ENCODE data around the gene TEP1.

Gene TEP1

GRCh38 chr14:20331053-20331613, 82.2 kb downstream of the TEP1 start:
- H4K20me1 ChIP-seq (ENCODE audit: insufficient read depth, low read length), result no peaks in the 10 kb centered on the region
- H3K27ac ChIP-seq (ENCODE audit: low read length), result no peak overlapping the region
- peak overlapping the region; percentile 22; the same call in 1 of the 2 replicates for H3K4me3 ChIP-seq (ENCODE audit: low read length)
- TF ChIP-seq EZH2phosphoT487 (IDR thresholded peaks at IDR 0.05; ENCODE audit: low read depth) (no peak), CTCF (IDR thresholded peaks at IDR 0.05; ENCODE audit: low read depth, low read length) (no peak)
- peaks cover 24% of the 10 kb centered on the region for H3K4me1 ChIP-seq (ENCODE audit: low read length)
- H3K79me2 ChIP-seq (ENCODE audit: low read length), result peaks cover 57% of the 10 kb centered on the region
- no peaks in the 10 kb centered on the region for H3K27me3 ChIP-seq (ENCODE audit: low read depth, low read length)
- H2AFZ ChIP-seq (ENCODE audit: low read depth, low read length), result no peak overlapping the region
- peak overlapping the region; percentile 19; the same call in 1 of the 2 replicates for H3K9ac ChIP-seq (ENCODE audit: low read length)
- peaks cover 9% of the 10 kb centered on the region for H3K36me3 ChIP-seq (replicated peaks; ENCODE audit: low read depth, low read length)
- H3K9me3 ChIP-seq (ENCODE audit: insufficient read depth, low read length), result no peaks in the 10 kb centered on the region
- H3K4me2 ChIP-seq (ENCODE audit: low read length), result peak overlapping the region; percentile 38

GRCh38 chr14:20329355-20329754, 83.9 kb downstream of the TEP1 start:
- no peak overlapping the region for H3K4me3 ChIP-seq (ENCODE audit: low read length)
- no peaks in the 10 kb centered on the region for H3K9me3 ChIP-seq (ENCODE audit: insufficient read depth, low read length)
- no peaks in the 10 kb centered on the region for H3K27me3 ChIP-seq (ENCODE audit: low read depth, low read length)
- no peak for TF ChIP-seq EZH2phosphoT487 (IDR thresholded peaks at IDR 0.05; ENCODE audit: low read depth)
- TF ChIP-seq CTCF (IDR thresholded peaks at IDR 0.05; ENCODE audit: low read depth, low read length), result no peak
- peaks cover 18% of the 10 kb centered on the region for H3K36me3 ChIP-seq (replicated peaks; ENCODE audit: low read depth, low read length)
- no peak overlapping the region for H3K4me2 ChIP-seq (ENCODE audit: low read length)
- no peaks in the 10 kb centered on the region for H4K20me1 ChIP-seq (ENCODE audit: insufficient read depth, low read length)
- H3K9ac ChIP-seq (ENCODE audit: low read length), result no peak overlapping the region
- H3K27ac ChIP-seq (ENCODE audit: low read length), result no peak overlapping the region
- peaks cover 57% of the 10 kb centered on the region for H3K79me2 ChIP-seq (ENCODE audit: low read length)
- H2AFZ ChIP-seq (ENCODE audit: low read depth, low read length), result no peak overlapping the region
- H3K4me1 ChIP-seq (ENCODE audit: low read length), result peaks cover 24% of the 10 kb centered on the region

- peaks cover 21% of the 10 kb centered on the region for H3K4me1 ChIP-seq (ENCODE audit: low read length)
- peaks cover 57% of the 10 kb centered on the region for H3K79me2 ChIP-seq (ENCODE audit: low read length)
- H3K4me2 ChIP-seq (ENCODE audit: low read length), result no peak overlapping the region
Measured at GRCh38 chr14:20328705-20329104, 84.6 kb downstream of the TEP1 start.

GRCh38 chr14:20327005-20327869, 86.1 kb downstream of the TEP1 start:
- Histone ChIP-seq H4K20me1 (ENCODE audit: insufficient read depth, low read length) (no peaks in the 10 kb centered on the region), H3K9me3 (ENCODE audit: insufficient read depth, low read length) (no peaks in the 10 kb centered on the region), H3K4me2 (ENCODE audit: low read length) (peak overlapping the region; percentile 34), H2AFZ (ENCODE audit: low read depth, low read length) (no peak overlapping the region), H3K9ac (ENCODE audit: low read length) (no peak overlapping the region), H3K27me3 (ENCODE audit: low read depth, low read length) (no peaks in the 10 kb centered on the region), H3K79me2 (ENCODE audit: low read length) (peaks cover 47% of the 10 kb centered on the region), H3K4me1 (ENCODE audit: low read length) (peaks cover 18% of the 10 kb centered on the region), H3K36me3 (replicated peaks; ENCODE audit: low read depth, low read length) (peaks cover 28% of the 10 kb centered on the region), H3K27ac (ENCODE audit: low read length) (0 out of 2 replicates have a peak overlapping the region, but pooled peaks have one; percentile 8), H3K4me3 (ENCODE audit: low read length) (no peak overlapping the region)
- peak; percentile 85 for TF ChIP-seq CTCF (IDR thresholded peaks at IDR 0.05; ENCODE audit: low read depth, low read length)
- no peak for TF ChIP-seq EZH2phosphoT487 (IDR thresholded peaks at IDR 0.05; ENCODE audit: low read depth)

More at GRCh38 chr14:20328705-20329104, 84.6 kb downstream of the TEP1 start:
- Histone ChIP-seq H3K27ac (ENCODE audit: low read length) (no peak overlapping the region), H2AFZ (ENCODE audit: low read depth, low read length) (no peak overlapping the region), H3K9ac (ENCODE audit: low read length) (no peak overlapping the region), H4K20me1 (ENCODE audit: insufficient read depth, low read length) (no peaks in the 10 kb centered on the region), H3K27me3 (ENCODE audit: low read depth, low read length) (no peaks in the 10 kb centered on the region), H3K4me3 (ENCODE audit: low read length) (no peak overlapping the region), H3K36me3 (replicated peaks; ENCODE audit: low read depth, low read length) (peaks cover 24% of the 10 kb centered on the region), H3K9me3 (ENCODE audit: insufficient read depth, low read length) (no peaks in the 10 kb centered on the region)
- TF ChIP-seq EZH2phosphoT487 (IDR thresholded peaks at IDR 0.05; ENCODE audit: low read depth), result no peak

Data from OCI-LY3 (cell line).